ENCODE data around the gene P4HA2.

- TF ChIP-seq CTCF (IDR thresholded peaks at IDR 0.05) (no peak), POLR2A (IDR thresholded peaks at IDR 0.05) (no peak), POLR2AphosphoS5 (IDR thresholded peaks at IDR 0.05) (no peak), EP300 (IDR thresholded peaks at IDR 0.05) (no peak)
These were observed 43.9 kb upstream of the P4HA2 start for GRCh38 chr5:132271251-132272246.

All from upper lobe of left lung (tissue), 4 donors.